Measurements from ENCODE around the gene GOLGA6L25. TPM values are rescaled to one million over a fixed set of nuclear protein-coding genes. Genes with fewer than 3 reads are reported as not detected.
"Not testable (repeated sequence)": the region's sequence is repeated elsewhere in the genome, so short reads cannot be mapped to it uniquely, and the experiment has no call there.

GOLGA6L25 gene
- not detected for total RNA-seq

DNA sequence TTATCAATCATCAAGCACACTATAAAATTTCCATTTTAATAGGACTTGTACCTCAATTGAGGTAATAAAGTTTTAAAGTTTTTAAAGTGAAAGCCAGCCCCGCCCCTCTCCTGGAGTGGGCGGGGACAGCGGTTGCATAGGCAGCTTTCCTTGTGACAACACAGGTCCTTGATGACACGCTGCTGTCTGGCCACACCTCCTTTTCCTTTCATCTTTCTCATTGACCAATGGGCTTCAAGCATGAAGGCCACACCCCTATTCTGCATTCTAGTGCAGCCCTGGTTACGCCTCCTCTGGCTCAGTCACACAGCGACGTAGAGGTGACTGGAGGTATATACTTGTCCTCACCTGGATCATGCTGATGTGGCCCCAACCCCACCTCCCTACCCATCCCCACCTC lies at the start of gene GOLGA6L25:
Gene GOLGA6L25, plus strand, starts transcription at position 301 of the 400 bp plus-strand sequence. Its CDS starts 61 bp downstream, at position 362.
- WGBS = no CpG with 5 or more reads among the region's 7 CpGs
- H3K27me3 ChIP-seq (replicated peaks; ENCODE audit: insufficient read depth); H3K9me3 ChIP-seq; H3K36me3 ChIP-seq; intact Hi-C loops (cut with DNase I); DNase-seq (ENCODE audit: low spot score); H3K27ac ChIP-seq; H3K4me1 ChIP-seq (replicated peaks); H3K4me3 ChIP-seq: not testable (repeated sequence)

DNA sequence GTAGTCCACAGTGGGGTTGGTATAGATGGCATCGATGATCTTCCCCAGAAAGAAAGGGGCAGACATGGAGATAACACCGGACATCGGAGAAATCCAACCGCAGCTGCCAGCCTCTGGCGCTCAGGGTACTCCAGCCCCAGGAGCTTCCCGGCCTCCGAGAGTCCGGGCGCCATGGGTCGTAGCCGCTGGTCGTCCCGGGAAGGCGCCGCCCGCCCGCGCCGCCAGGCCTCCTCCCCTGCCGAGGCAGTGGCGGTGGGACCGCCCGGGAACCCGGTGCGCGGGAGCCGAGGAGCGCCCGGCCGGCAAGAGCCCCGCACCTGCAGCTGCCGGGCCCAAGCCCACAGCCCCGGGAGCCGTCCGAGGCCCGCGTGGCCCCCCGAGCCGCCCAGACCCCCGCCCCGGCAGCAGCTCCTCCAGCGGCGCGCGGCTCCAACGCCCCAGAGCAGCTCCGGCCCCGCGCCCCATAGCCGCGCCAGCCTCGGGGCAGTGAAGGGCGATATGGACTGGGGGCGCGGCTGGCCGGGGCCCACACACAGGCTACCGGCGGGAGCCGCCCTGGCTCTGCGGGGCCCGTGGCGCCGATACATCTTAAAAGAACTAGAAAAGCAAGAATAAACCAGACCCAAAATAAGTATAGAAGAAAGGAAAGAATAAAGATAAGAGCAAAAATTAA lies 45.0 kb upstream of the GOLGA6L25 start:
- DNase-seq (ENCODE audit: low spot score); H3K9me3 ChIP-seq; H3K4me1 ChIP-seq (replicated peaks); intact Hi-C loops (cut with DNase I); H3K27me3 ChIP-seq (replicated peaks; ENCODE audit: insufficient read depth); H3K4me3 ChIP-seq; H3K36me3 ChIP-seq; H3K27ac ChIP-seq: not testable (repeated sequence)
- WGBS = 1% methylated on average over 7 of the region's 63 CpGs

- 91% methylated on average over 12 of the region's 22 CpGs for whole genome bisulfite sequencing
- intact Hi-C loops (cut with DNase I); H3K27me3 ChIP-seq (replicated peaks; ENCODE audit: insufficient read depth); H3K4me1 ChIP-seq (replicated peaks); H3K4me3 ChIP-seq; H3K36me3 ChIP-seq; H3K27ac ChIP-seq; DNase-seq (ENCODE audit: low spot score); H3K9me3 ChIP-seq: not testable (repeated sequence)
Measured at GRCh38 chr15:28514128-28514527, 39.2 kb upstream of the GOLGA6L25 start.

- H3K9me3 ChIP-seq; intact Hi-C loops (cut with DNase I); H3K4me1 ChIP-seq (replicated peaks); H3K4me3 ChIP-seq; H3K27ac ChIP-seq; H3K36me3 ChIP-seq; DNase-seq (ENCODE audit: low spot score); H3K27me3 ChIP-seq (replicated peaks; ENCODE audit: insufficient read depth): not testable (repeated sequence)
- 86% methylated on average over 5 of the region's 11 CpGs for WGBS
Measured at GRCh38 chr15:28515208-28515607, 38.2 kb upstream of the GOLGA6L25 start.

DNA sequence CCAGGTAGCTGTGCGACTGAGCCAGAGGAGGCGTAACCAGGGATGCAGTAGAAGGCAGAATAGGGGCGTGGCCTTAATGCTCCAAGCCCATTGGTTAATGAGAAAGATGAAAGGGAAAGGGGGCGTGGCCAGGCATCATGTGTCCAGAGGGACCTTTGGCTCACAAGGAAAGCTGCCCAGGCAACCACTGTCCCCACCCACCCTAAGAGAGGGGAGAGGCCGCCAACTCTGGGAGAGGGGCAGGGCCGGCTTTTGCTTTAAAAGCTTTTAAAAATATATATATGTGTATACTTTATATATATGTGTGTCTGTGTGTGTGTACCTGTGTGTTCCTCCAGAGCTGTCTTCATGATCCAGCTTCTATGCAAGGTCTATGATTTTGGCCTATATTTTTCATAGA lies 20.4 kb upstream of the GOLGA6L25 start, which contains the start of gene GOLGA8G:
Gene GOLGA8G, minus strand, starts transcription at position 18 of the 400 bp plus-strand sequence. CDS start 62 bp downstream, outside the sequence.
- H3K4me1 ChIP-seq (replicated peaks); H3K36me3 ChIP-seq; H3K4me3 ChIP-seq; H3K27me3 ChIP-seq (replicated peaks; ENCODE audit: insufficient read depth); intact Hi-C loops (cut with DNase I); H3K27ac ChIP-seq; H3K9me3 ChIP-seq; DNase-seq (ENCODE audit: low spot score): not testable (repeated sequence)
- WGBS = 91% methylated on average over 4 of the region's 6 CpGs

- H3K27me3 ChIP-seq (replicated peaks; ENCODE audit: insufficient read depth); DNase-seq (ENCODE audit: low spot score); intact Hi-C loops (cut with DNase I); H3K27ac ChIP-seq; H3K4me3 ChIP-seq; H3K9me3 ChIP-seq; H3K4me1 ChIP-seq (replicated peaks); H3K36me3 ChIP-seq: not testable (repeated sequence)
- 87% methylated on average over 11 of the region's 13 CpGs for WGBS
Measured at GRCh38 chr15:28573351-28573750, 20.0 kb downstream of the GOLGA6L25 start.

GRCh38 chr15:28588977-28589606 lies 35.7 kb downstream of the GOLGA6L25 start:
- H3K4me1 ChIP-seq (replicated peaks); H3K27me3 ChIP-seq (replicated peaks; ENCODE audit: insufficient read depth); intact Hi-C loops (cut with DNase I); DNase-seq (ENCODE audit: low spot score); H3K9me3 ChIP-seq; H3K36me3 ChIP-seq; H3K27ac ChIP-seq: not testable (repeated sequence)
- peak overlapping the region in 1 of 2 donors; percentile 24 for H3K4me3 ChIP-seq
- WGBS = no CpG with 5 or more reads among the region's 72 CpGs

- H3K27me3 ChIP-seq (replicated peaks; ENCODE audit: insufficient read depth); H3K36me3 ChIP-seq; H3K9me3 ChIP-seq; intact Hi-C loops (cut with DNase I); DNase-seq (ENCODE audit: low spot score); H3K4me1 ChIP-seq (replicated peaks): not testable (repeated sequence)
- H3K4me3 ChIP-seq = peak overlapping the region; percentile 26 to 27
- H3K27ac ChIP-seq = peak overlapping the region in 1 of 2 donors; percentile 48
- under 1% methylated on average over 9 of the region's 9 CpGs for WGBS
Measured at GRCh38 chr15:28589769-28590168, 36.4 kb downstream of the GOLGA6L25 start.

- H3K27me3 ChIP-seq (replicated peaks; ENCODE audit: insufficient read depth); H3K9me3 ChIP-seq; DNase-seq (ENCODE audit: low spot score); H3K27ac ChIP-seq; H3K4me1 ChIP-seq (replicated peaks); H3K36me3 ChIP-seq; H3K4me3 ChIP-seq; intact Hi-C loops (cut with DNase I): not testable (repeated sequence)
- no CpG with 5 or more reads among the region's 3 CpGs for WGBS
Measured at GRCh38 chr15:28592395-28592794, 39.0 kb downstream of the GOLGA6L25 start.

DNA sequence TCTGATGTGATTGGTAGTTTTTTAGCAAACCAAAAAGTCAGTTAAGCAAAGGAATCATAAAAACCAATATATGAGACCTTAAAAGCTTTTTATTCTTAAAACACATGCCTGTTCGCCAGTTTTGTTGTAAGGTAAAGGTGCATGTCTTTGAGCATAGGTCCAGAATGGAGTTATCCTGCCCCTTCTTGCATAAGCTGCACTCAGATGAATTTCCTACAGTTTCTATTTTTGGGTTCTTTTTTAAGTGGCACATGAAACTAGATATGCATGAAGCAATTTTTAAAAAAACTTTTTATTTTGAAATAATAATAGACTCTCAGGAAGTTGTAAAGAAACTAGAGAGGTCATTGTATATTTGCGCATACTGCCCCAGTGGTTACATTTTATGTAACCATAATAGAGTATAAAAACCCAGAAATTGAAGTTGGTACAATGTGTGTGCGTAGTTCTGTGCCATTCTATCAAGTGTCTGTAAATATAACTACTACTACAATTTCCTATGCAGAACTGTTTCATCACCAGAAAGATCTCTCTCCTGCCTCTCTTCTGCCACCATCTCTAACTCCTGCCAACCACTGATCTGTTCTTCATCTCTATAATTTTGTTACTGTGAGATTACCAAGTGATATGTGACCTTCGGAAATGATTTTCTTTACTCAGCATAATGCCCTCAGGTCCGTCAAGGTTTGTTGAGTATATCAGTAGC lies 40.2 kb downstream of the GOLGA6L25 start:
- H3K27me3 ChIP-seq (replicated peaks; ENCODE audit: insufficient read depth); DNase-seq (ENCODE audit: low spot score); intact Hi-C loops (cut with DNase I); H3K36me3 ChIP-seq; H3K4me1 ChIP-seq (replicated peaks); H3K4me3 ChIP-seq; H3K27ac ChIP-seq; H3K9me3 ChIP-seq: not testable (repeated sequence)
- WGBS = 100% methylated on average over 2 of the region's 5 CpGs

DNA sequence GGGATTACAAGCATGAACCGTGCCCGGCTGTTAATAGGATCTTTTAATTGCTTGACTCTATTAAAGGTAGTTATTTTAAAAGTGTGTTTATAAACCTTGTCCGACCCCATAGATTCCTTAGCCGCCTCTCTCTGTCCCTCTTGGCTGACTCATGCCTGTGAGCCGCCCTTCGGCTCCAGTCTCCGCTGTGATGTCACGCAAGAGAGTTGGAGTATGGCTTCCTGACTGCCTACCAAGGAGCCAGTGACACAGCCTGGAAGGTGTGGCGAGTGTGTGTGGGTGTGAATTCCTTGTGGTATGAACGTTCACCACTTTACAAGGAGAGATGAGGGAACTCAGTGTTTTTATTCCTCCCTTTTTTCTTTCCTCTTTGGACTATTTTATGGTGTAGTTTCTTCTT lies 44.1 kb downstream of the GOLGA6L25 start:
- H3K27ac ChIP-seq; intact Hi-C loops (cut with DNase I); DNase-seq (ENCODE audit: low spot score); H3K27me3 ChIP-seq (replicated peaks; ENCODE audit: insufficient read depth); H3K36me3 ChIP-seq; H3K4me3 ChIP-seq; H3K9me3 ChIP-seq; H3K4me1 ChIP-seq (replicated peaks): not testable (repeated sequence)
- no CpG with 5 or more reads among the region's 10 CpGs for WGBS

DNA sequence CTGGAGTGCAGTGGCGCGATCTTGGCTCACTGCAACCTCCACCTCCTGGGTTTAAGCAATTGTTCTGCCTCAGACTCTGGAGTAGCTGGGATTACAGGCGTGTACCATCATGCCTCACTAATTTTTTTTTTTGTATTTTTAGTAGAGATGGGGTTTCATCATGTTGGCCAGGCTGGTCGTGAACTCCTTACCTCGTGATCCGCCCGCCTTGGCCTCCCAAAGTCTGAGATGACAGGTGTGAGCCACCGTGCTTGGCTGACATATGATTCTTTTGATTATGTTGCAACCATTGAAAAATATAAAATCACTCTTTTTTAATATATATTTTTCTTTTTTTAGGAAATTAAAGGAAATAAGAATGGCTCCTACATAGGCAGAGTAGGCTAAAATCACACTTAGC lies 44.8 kb downstream of the GOLGA6L25 start:
- DNase-seq (ENCODE audit: low spot score); H3K4me1 ChIP-seq (replicated peaks); intact Hi-C loops (cut with DNase I); H3K4me3 ChIP-seq; H3K36me3 ChIP-seq; H3K27me3 ChIP-seq (replicated peaks; ENCODE audit: insufficient read depth); H3K27ac ChIP-seq; H3K9me3 ChIP-seq: not testable (repeated sequence)
- WGBS = 96% methylated on average over 7 of the region's 8 CpGs
